GM23338 (cell line): Measurements from ENCODE around the gene HSPB3. TPM values are rescaled to one million over a fixed set of nuclear protein-coding genes. Genes with fewer than 3 reads are reported as not detected.

Experiments
- ATAC-seq: fragments of 200-7000 bp; cut with Tn5 transposase; 3 replicates; pipeline ENCODE4 v1.9.1; 2020
- DNase-seq: peaks from one replicate; pipeline ENCODE4 v3.0.0-alpha.2; 2015; ENCODE audit warnings: low spot score
- H2AFZ ChIP-seq: fragments of 200-600 bp; sonication (generic); 2 replicates; pipeline ENCODE4 v1.8.0; 2016; ENCODE audit warnings: antibody characterized with exemption, mild to moderate bottlenecking, moderate library complexity
- H3F3A ChIP-seq: fragments of 200-600 bp; sonication (generic); replicated peaks from 2 replicates; pipeline ENCODE4 v1.8.0; 2017; ENCODE audit warnings: antibody characterized with exemption, mixed run types, low read depth
- H3K27ac ChIP-seq: fragments of 200-600 bp; sonication (generic); 2 replicates; pipeline ENCODE4 v1.6.1; 2016; ENCODE audit warnings: low read depth
- H3K27me3 ChIP-seq: fragments of 200-600 bp; sonication (generic); 2 replicates; pipeline ENCODE4 v1.8.0; 2016; ENCODE audit warnings: mild to moderate bottlenecking, mixed run types, moderate library complexity; ENCODE audit not compliant: insufficient read depth
- H3K36me3 ChIP-seq: fragments of 200-600 bp; sonication (generic); 2 replicates; pipeline ENCODE4 v1.8.0; 2016; ENCODE audit warnings: mild to moderate bottlenecking; ENCODE audit not compliant: insufficient read depth
- H3K4me1 ChIP-seq: fragments of 200-600 bp; sonication (generic); 2 replicates; pipeline ENCODE4 v1.8.0; 2016; ENCODE audit warnings: mild to moderate bottlenecking, moderate library complexity; ENCODE audit not compliant: insufficient read depth
- H3K4me2 ChIP-seq: fragments of 200-600 bp; sonication (generic); 2 replicates; pipeline ENCODE4 v1.7.1; 2017; ENCODE audit warnings: mixed run types
- H3K4me3 ChIP-seq: fragments of 200-600 bp; sonication (generic); 2 replicates; pipeline ENCODE4 v1.6.1; 2016; ENCODE audit warnings: mixed run types
- H3K79me2 ChIP-seq: fragments of 200-600 bp; sonication (generic); replicated peaks from 2 replicates; pipeline ENCODE4 v1.8.0; 2017; ENCODE audit warnings: mild to moderate bottlenecking; ENCODE audit not compliant: insufficient read depth
- H3K9me2 ChIP-seq: fragments of 200-600 bp; sonication (generic); 2 replicates; pipeline ENCODE4 v1.8.0; 2017; ENCODE audit not compliant: insufficient read depth
- H4K20me1 ChIP-seq: fragments of 200-600 bp; sonication (generic); replicated peaks from 2 replicates; pipeline ENCODE4 v1.8.0; 2017; ENCODE audit warnings: mild to moderate bottlenecking; ENCODE audit not compliant: insufficient read depth
- H3K27ac Mint-ChIP-seq: 2 replicates; pipeline ENCODE4 v1.8.0; 2020; ENCODE audit warnings: inconsistent platforms, mild to moderate bottlenecking, moderate library complexity, mixed read lengths
- H3K27me3 Mint-ChIP-seq: 3 replicates; pipeline ENCODE4 v1.8.0; 2022; ENCODE audit warnings: low read depth, mild to moderate bottlenecking, moderate library complexity, mixed read lengths, inconsistent platforms; ENCODE audit not compliant: insufficient read depth, poor library complexity
- H3K36me3 Mint-ChIP-seq: 3 replicates; pipeline ENCODE4 v1.8.0; 2021; ENCODE audit warnings: low read depth, mild to moderate bottlenecking, inconsistent platforms, moderate library complexity, mixed read lengths
- H3K4me1 Mint-ChIP-seq: 3 replicates; pipeline ENCODE4 v1.8.0; 2020; ENCODE audit warnings: mild to moderate bottlenecking, inconsistent platforms, mixed read lengths
- H3K4me3 Mint-ChIP-seq: 3 replicates; pipeline ENCODE4 v1.8.0; 2021; ENCODE audit warnings: moderate library complexity, mild to moderate bottlenecking, inconsistent platforms, mixed read lengths
- H3K9me3 Mint-ChIP-seq: 3 replicates; pipeline ENCODE4 v1.8.0; 2020; ENCODE audit warnings: moderate library complexity, mild to moderate bottlenecking, inconsistent platforms, mixed read lengths
- CREB1 ChIP-seq: fragments of 250-450 bp; sonication (Bioruptor Pico); IDR thresholded peaks from 2 replicates; pipeline ENCODE4 v1.5.0; 2020; ENCODE audit warnings: low read depth, mild to moderate bottlenecking, moderate library complexity
- EZH2 ChIP-seq: fragments of 200-600 bp; sonication (generic); IDR thresholded peaks from one replicate; pipeline ENCODE4 v1.8.0; 2017; ENCODE audit warnings: antibody characterized with exemption, mild to moderate bottlenecking, low read depth; ENCODE audit not compliant: unreplicated experiment
- EZH2phosphoT487 ChIP-seq: fragments of 200-600 bp; sonication (generic); IDR thresholded peaks from one replicate; pipeline ENCODE4 v1.8.1; 2018; ENCODE audit warnings: antibody characterized with exemption; ENCODE audit not compliant: unreplicated experiment
- JUNB ChIP-seq: IDR thresholded peaks from one replicate; pipeline ENCODE4 v1.6.1; 2016; ENCODE audit warnings: antibody characterized with exemption; ENCODE audit not compliant: unreplicated experiment
- NANOG ChIP-seq: IDR thresholded peaks from 2 replicates; pipeline ENCODE4 v1.6.1; 2016; ENCODE audit warnings: antibody characterized with exemption, borderline replicate concordance
- POLR2AphosphoS5 ChIP-seq: IDR thresholded peaks from 2 replicates; pipeline ENCODE4 v1.6.1; 2016; ENCODE audit warnings: antibody characterized with exemption, low read depth
- STAT1 ChIP-seq: IDR thresholded peaks from one replicate; pipeline ENCODE4 v1.6.1; 2016; ENCODE audit warnings: antibody characterized with exemption; ENCODE audit not compliant: unreplicated experiment
- ZNF114 ChIP-seq: fragments of 250-450 bp; sonication (Bioruptor Pico); IDR thresholded peaks from 2 replicates; pipeline ENCODE4 v1.5.0; 2020; ENCODE audit warnings: mild to moderate bottlenecking, moderate library complexity
- ZNF331 ChIP-seq: fragments of 250-450 bp; sonication (Bioruptor Pico); IDR thresholded peaks from 2 replicates; pipeline ENCODE4 v1.5.0; 2020; ENCODE audit warnings: low read depth, mild to moderate bottlenecking, moderate library complexity
- polyA plus RNA-seq: library from polyadenylated mRNA; unstranded; fragments of >200 nt; fragmentation: Nextera tagmentation; extraction: Ambion mirVana; gene quantifications from 2 replicates; pipeline ENCODE4 v1.2.1, GENCODE V29; 2016
- total RNA-seq: library from RNA; depleted of rRNA; stranded (reverse); fragments of >200 nt; shearing (Covaris generic); gene quantifications from 2 replicates; pipeline ENCODE4 v1.2.3, GENCODE V29; 2014
- TF ChIP-seq, protein P1 (sequence below): IDR thresholded peaks from one replicate; pipeline ENCODE4 v1.6.1; 2018; ENCODE audit warnings: antibody characterized with exemption; ENCODE audit not compliant: unreplicated experiment
- TF ChIP-seq, protein P2 (sequence below): IDR thresholded peaks from 2 replicates; pipeline ENCODE4 v1.6.1; 2016; ENCODE audit warnings: antibody characterized with exemption
- TF ChIP-seq, protein P3 (sequence below): fragments of 250-450 bp; sonication (Bioruptor Pico); IDR thresholded peaks from 2 replicates; pipeline ENCODE4 v1.5.0; 2020; ENCODE audit warnings: mild to moderate bottlenecking, moderate library complexity
- TF ChIP-seq, protein P4 (sequence below), 2 experiments: fragments of 200-600 bp in 1 of 2; sonication (generic) in 1 of 2; conservative IDR thresholded peaks; 2 replicates each; pipeline versions ENCODE4 v1.5.1 to v1.6.1; 2016 to 2017; ENCODE audit warnings: antibody characterized with exemption in 2 of 2, low read depth in 2 of 2, mild to moderate bottlenecking in 2 of 2, moderate library complexity in 1 of 2

The HSPB3 gene
- total and polyA plus RNA-seq, 2 experiments from 2014 or later: not detected

DNA sequence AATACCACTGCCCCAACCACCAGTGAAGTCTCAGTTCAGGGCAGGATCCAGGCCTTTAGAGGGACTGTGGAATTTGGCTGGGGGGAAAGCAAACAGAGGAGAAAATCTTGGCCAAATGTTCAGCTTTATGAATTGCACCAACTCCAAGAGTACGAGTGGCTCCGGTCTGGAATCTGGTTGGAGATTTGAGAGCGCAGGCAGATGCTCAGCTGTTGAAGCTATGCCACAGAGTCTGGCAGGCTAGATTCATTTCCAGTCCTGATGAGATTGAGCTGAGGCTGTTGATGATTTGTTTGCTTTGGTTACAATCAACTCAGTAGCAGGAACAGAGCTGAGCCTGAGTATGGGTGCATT is 9.1 kb upstream of the HSPB3 start:
- H3K4me2 ChIP-seq: no peak overlapping the region
- H3F3A ChIP-seq: no peaks in the 10 kb centered on the region
- ATAC-seq: no peak
- no peak overlapping the region for H3K4me3 Mint-ChIP-seq
- no peaks in the 10 kb centered on the region for H3K27me3 ChIP-seq
- peaks cover under 1% of the 10 kb centered on the region; the same call in 1 of the 2 replicates for H3K9me2 ChIP-seq
- H2AFZ ChIP-seq: no peak overlapping the region
- H4K20me1 ChIP-seq: no peaks in the 10 kb centered on the region
- H3K4me1 ChIP-seq: no peaks in the 10 kb centered on the region
- H3K9me3 Mint-ChIP-seq: peaks cover 10% of the 10 kb centered on the region; the same call in 2 of the 3 replicates
- peaks cover 7% of the 10 kb centered on the region; the same call in 1 of the 3 replicates for H3K36me3 Mint-ChIP-seq
- H3K27ac ChIP-seq: no peak overlapping the region
- no peaks in the 10 kb centered on the region for H3K36me3 ChIP-seq
- DNase-seq: no peak
- no peaks in the 10 kb centered on the region for H3K79me2 ChIP-seq
- H3K4me1 Mint-ChIP-seq: peaks cover 8% of the 10 kb centered on the region; the same call in 2 of the 3 replicates
- no peaks in the 10 kb centered on the region for H3K27me3 Mint-ChIP-seq
- no peak overlapping the region for H3K27ac Mint-ChIP-seq
- TF ChIP-seq EZH2: no peak
- TF ChIP-seq, protein P1, sequence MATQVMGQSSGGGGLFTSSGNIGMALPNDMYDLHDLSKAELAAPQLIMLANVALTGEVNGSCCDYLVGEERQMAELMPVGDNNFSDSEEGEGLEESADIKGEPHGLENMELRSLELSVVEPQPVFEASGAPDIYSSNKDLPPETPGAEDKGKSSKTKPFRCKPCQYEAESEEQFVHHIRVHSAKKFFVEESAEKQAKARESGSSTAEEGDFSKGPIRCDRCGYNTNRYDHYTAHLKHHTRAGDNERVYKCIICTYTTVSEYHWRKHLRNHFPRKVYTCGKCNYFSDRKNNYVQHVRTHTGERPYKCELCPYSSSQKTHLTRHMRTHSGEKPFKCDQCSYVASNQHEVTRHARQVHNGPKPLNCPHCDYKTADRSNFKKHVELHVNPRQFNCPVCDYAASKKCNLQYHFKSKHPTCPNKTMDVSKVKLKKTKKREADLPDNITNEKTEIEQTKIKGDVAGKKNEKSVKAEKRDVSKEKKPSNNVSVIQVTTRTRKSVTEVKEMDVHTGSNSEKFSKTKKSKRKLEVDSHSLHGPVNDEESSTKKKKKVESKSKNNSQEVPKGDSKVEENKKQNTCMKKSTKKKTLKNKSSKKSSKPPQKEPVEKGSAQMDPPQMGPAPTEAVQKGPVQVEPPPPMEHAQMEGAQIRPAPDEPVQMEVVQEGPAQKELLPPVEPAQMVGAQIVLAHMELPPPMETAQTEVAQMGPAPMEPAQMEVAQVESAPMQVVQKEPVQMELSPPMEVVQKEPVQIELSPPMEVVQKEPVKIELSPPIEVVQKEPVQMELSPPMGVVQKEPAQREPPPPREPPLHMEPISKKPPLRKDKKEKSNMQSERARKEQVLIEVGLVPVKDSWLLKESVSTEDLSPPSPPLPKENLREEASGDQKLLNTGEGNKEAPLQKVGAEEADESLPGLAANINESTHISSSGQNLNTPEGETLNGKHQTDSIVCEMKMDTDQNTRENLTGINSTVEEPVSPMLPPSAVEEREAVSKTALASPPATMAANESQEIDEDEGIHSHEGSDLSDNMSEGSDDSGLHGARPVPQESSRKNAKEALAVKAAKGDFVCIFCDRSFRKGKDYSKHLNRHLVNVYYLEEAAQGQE: no peak
- TF ChIP-seq CREB1 (CRISPR knock-in tag): no peak
- TF ChIP-seq, protein P2, sequence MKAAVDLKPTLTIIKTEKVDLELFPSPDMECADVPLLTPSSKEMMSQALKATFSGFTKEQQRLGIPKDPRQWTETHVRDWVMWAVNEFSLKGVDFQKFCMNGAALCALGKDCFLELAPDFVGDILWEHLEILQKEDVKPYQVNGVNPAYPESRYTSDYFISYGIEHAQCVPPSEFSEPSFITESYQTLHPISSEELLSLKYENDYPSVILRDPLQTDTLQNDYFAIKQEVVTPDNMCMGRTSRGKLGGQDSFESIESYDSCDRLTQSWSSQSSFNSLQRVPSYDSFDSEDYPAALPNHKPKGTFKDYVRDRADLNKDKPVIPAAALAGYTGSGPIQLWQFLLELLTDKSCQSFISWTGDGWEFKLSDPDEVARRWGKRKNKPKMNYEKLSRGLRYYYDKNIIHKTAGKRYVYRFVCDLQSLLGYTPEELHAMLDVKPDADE: no peak
- TF ChIP-seq ZNF114 (CRISPR knock-in tag): no peak
- TF ChIP-seq EZH2phosphoT487: no peak
- no peak for TF ChIP-seq JUNB
- TF ChIP-seq, protein P3, sequence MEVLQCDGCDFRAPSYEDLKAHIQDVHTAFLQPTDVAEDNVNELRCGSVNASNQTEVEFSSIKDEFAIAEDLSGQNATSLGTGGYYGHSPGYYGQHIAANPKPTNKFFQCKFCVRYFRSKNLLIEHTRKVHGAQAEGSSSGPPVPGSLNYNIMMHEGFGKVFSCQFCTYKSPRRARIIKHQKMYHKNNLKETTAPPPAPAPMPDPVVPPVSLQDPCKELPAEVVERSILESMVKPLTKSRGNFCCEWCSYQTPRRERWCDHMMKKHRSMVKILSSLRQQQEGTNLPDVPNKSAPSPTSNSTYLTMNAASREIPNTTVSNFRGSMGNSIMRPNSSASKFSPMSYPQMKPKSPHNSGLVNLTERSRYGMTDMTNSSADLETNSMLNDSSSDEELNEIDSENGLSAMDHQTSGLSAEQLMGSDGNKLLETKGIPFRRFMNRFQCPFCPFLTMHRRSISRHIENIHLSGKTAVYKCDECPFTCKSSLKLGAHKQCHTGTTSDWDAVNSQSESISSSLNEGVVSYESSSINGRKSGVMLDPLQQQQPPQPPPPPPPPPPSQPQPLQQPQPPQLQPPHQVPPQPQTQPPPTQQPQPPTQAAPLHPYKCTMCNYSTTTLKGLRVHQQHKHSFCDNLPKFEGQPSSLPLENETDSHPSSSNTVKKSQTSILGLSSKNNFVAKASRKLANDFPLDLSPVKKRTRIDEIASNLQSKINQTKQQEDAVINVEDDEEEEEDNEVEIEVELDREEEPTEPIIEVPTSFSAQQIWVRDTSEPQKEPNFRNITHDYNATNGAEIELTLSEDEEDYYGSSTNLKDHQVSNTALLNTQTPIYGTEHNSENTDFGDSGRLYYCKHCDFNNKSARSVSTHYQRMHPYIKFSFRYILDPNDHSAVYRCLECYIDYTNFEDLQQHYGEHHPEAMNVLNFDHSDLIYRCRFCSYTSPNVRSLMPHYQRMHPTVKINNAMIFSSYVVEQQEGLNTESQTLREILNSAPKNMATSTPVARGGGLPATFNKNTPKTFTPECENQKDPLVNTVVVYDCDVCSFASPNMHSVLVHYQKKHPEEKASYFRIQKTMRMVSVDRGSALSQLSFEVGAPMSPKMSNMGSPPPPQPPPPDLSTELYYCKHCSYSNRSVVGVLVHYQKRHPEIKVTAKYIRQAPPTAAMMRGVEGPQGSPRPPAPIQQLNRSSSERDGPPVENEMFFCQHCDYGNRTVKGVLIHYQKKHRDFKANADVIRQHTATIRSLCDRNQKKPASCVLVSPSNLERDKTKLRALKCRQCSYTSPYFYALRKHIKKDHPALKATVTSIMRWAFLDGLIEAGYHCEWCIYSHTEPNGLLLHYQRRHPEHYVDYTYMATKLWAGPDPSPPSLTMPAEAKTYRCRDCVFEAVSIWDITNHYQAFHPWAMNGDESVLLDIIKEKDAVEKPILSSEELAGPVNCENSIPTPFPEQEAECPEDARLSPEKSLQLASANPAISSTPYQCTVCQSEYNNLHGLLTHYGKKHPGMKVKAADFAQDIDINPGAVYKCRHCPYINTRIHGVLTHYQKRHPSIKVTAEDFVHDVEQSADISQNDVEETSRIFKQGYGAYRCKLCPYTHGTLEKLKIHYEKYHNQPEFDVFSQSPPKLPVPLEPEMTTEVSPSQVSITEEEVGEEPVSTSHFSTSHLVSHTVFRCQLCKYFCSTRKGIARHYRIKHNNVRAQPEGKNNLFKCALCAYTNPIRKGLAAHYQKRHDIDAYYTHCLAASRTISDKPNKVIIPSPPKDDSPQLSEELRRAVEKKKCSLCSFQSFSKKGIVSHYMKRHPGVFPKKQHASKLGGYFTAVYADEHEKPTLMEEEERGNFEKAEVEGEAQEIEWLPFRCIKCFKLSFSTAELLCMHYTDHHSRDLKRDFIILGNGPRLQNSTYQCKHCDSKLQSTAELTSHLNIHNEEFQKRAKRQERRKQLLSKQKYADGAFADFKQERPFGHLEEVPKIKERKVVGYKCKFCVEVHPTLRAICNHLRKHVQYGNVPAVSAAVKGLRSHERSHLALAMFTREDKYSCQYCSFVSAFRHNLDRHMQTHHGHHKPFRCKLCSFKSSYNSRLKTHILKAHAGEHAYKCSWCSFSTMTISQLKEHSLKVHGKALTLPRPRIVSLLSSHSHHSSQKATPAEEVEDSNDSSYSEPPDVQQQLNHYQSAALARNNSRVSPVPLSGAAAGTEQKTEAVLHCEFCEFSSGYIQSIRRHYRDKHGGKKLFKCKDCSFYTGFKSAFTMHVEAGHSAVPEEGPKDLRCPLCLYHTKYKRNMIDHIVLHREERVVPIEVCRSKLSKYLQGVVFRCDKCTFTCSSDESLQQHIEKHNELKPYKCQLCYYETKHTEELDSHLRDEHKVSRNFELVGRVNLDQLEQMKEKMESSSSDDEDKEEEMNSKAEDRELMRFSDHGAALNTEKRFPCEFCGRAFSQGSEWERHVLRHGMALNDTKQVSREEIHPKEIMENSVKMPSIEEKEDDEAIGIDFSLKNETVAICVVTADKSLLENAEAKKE (CRISPR knock-in tag): no peak
- TF ChIP-seq POLR2AphosphoS5: no peak
- TF ChIP-seq, protein P4, sequence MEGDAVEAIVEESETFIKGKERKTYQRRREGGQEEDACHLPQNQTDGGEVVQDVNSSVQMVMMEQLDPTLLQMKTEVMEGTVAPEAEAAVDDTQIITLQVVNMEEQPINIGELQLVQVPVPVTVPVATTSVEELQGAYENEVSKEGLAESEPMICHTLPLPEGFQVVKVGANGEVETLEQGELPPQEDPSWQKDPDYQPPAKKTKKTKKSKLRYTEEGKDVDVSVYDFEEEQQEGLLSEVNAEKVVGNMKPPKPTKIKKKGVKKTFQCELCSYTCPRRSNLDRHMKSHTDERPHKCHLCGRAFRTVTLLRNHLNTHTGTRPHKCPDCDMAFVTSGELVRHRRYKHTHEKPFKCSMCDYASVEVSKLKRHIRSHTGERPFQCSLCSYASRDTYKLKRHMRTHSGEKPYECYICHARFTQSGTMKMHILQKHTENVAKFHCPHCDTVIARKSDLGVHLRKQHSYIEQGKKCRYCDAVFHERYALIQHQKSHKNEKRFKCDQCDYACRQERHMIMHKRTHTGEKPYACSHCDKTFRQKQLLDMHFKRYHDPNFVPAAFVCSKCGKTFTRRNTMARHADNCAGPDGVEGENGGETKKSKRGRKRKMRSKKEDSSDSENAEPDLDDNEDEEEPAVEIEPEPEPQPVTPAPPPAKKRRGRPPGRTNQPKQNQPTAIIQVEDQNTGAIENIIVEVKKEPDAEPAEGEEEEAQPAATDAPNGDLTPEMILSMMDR (conservative IDR thresholded peaks at IDR 0.05; ENCODE audit: low read depth in 2 of 2): no peak
- no peak for TF ChIP-seq ZNF331 (CRISPR knock-in tag)
- no peak for TF ChIP-seq NANOG
- no peak for TF ChIP-seq STAT1
- H3K4me3 ChIP-seq: no peak overlapping the region
